Gastroesophageal sphincter (tissue), 4 donors: ENCODE measurements around the gene EFNB2. TPM values are rescaled to one million over a fixed set of nuclear protein-coding genes. Genes with fewer than 3 reads are reported as not detected.

ENCODE experiments used
- ATAC-seq: fragments of 150-250 bp; one replicate; pipeline ENCODE4 v1.9.1; 2016; ENCODE audit warnings: mild to moderate bottlenecking, moderate library complexity
- H3K27ac ChIP-seq, 4 donors: fragments of 200-600 bp; sonication (generic) in 3 of 4; 1 replicate in 3 of 4; 2 replicates in 1 of 4; pipeline ENCODE4 v1.5.1; 2016 to 2019
- H3K27me3 ChIP-seq: fragments of 200-600 bp; sonication (generic); one replicate; pipeline ENCODE4 v1.5.1; 2019
- H3K36me3 ChIP-seq, 2 donors: fragments of 200-600 bp; sonication (generic); one replicate each; pipeline ENCODE4 v1.5.1; 2019; ENCODE audit warnings: control low read depth in 1 of 2
- H3K4me1 ChIP-seq, 3 donors: fragments of 200-600 bp; sonication (generic); 1 replicate in 2 of 3; 2 replicates in 1 of 3; pipeline ENCODE4 v1.5.1; 2016 to 2019; ENCODE audit warnings: control low read depth in 2 of 3
- H3K4me3 ChIP-seq, 2 donors: fragments of 200-600 bp; sonication (generic); one replicate each; pipeline ENCODE4 v1.5.1; 2019; ENCODE audit warnings: mild to moderate bottlenecking in 1 of 2, moderate library complexity in 1 of 2
- H3K9me3 ChIP-seq, 3 donors: fragments of 200-600 bp; sonication (generic); one replicate each; pipeline ENCODE4 v1.5.1; 2017 to 2019; ENCODE audit warnings: control low read depth in 2 of 3
- CTCF ChIP-seq, 4 experiments: fragments of 200-600 bp in 2 of 4; fragments of 450-650 bp in 2 of 4; sonication (generic) in 1 of 4; IDR thresholded peaks; one replicate each; pipeline ENCODE4 v1.5.1; 2017 to 2019; ENCODE audit warnings: antibody characterized with exemption in 4 of 4, mild to moderate bottlenecking in 2 of 4, moderate library complexity in 2 of 4
- EP300 ChIP-seq: sonication (generic); formaldehyde crosslinking; IDR thresholded peaks from one replicate; pipeline ENCODE4 v1.6.1; 2017; ENCODE audit warnings: antibody characterized with exemption, mild to moderate bottlenecking
- POLR2A ChIP-seq, 2 donors: fragments of 450-650 bp; IDR thresholded peaks; one replicate each; pipeline ENCODE4 v1.6.1; 2017; ENCODE audit warnings: antibody characterized with exemption in 2 of 2, mild to moderate bottlenecking in 2 of 2, moderate library complexity in 1 of 2
- POLR2AphosphoS5 ChIP-seq: sonication (generic); formaldehyde crosslinking; IDR thresholded peaks from one replicate; pipeline ENCODE4 v1.6.1; 2017; ENCODE audit warnings: antibody characterized with exemption
- WGBS, 2 donors: methylation state at CpG; one replicate each; pipeline ENCODE4 v1.1.5; 2018; ENCODE audit warnings: low coverage in 1 of 2; 5-methylcytosine and 5-hydroxymethylcytosine counted together
- total RNA-seq, 4 donors: library from RNA; depleted of rRNA; stranded (reverse); fragments of >200 nt; gene quantifications; one replicate each; pipeline ENCODE4 v1.1.0, GENCODE V29; 2016

The EFNB2 gene
- total RNA-seq, 4 donors from 2014 or later: 13.7 to 39.7 (median 20.5) TPM

- TF ChIP-seq POLR2AphosphoS5 (no peak), EP300 (no peak), CTCF (IDR thresholded peaks at IDR 0.05) (no peak)
Measured at GRCh38 chr13:106488686-106489085, 46.8 kb downstream of the EFNB2 start.

GRCh38 chr13:106488076-106488475 lies 47.4 kb downstream of the EFNB2 start:
- Histone ChIP-seq H3K9me3 (no peaks in the 10 kb centered on the region), H3K36me3 (peaks cover 0 to 13% of the 10 kb centered on the region in 2 donors), H3K27me3 (no peaks in the 10 kb centered on the region), H3K4me1 (peaks cover 0 to 72% (median 0%) of the 10 kb centered on the region in 3 donors), H3K4me3 (no peak overlapping the region), H3K27ac (no peak overlapping the region)
- WGBS, 2 donors: 90 to 91% methylated on average over 4 to 5 of the region's 8 CpGs
- TF ChIP-seq EP300 (no peak), POLR2A (IDR thresholded peaks at IDR 0.05) (no peak), POLR2AphosphoS5 (no peak), CTCF (IDR thresholded peaks at IDR 0.05) (no peak)
- no peak for ATAC-seq

More at GRCh38 chr13:106488686-106489085, 46.8 kb downstream of the EFNB2 start:
- no peak for ATAC-seq
- Histone ChIP-seq H3K27ac (no peak overlapping the region), H3K9me3 (no peaks in the 10 kb centered on the region), H3K36me3 (peaks cover 0 to 19% of the 10 kb centered on the region in 2 donors), H3K27me3 (no peaks in the 10 kb centered on the region), H3K4me3 (no peak overlapping the region), H3K4me1 (peaks cover 0 to 71% (median 0%) of the 10 kb centered on the region in 3 donors)
- 91% methylated on average over 2 of the region's 2 CpGs; no CpG with 5 or more reads in 1 of the 2 donors for WGBS, 2 donors

- peaks cover 0 to 4% of the 10 kb centered on the region in 2 donors for H3K36me3 ChIP-seq
- H3K4me1 ChIP-seq: peaks cover 0 to 70% (median 0%) of the 10 kb centered on the region in 3 donors
- H3K27ac ChIP-seq: peak overlapping the region in 2 of 4 donors; percentile 87 to 91
- H3K27me3 ChIP-seq: no peaks in the 10 kb centered on the region
- ATAC-seq: no peak
- 81 to 89% methylated on average over 3 of the region's 6 CpGs for WGBS, 2 donors
- TF ChIP-seq EP300 (no peak), POLR2A (IDR thresholded peaks at IDR 0.05) (no peak), POLR2AphosphoS5 (no peak), CTCF (IDR thresholded peaks at IDR 0.05) (no peak)
- peaks cover 0 to 5% (median 0%) of the 10 kb centered on the region in 3 donors for H3K9me3 ChIP-seq
- H3K4me3 ChIP-seq: no peak overlapping the region
Measured at GRCh38 chr13:106487129-106487528, 48.3 kb downstream of the EFNB2 start.

- Histone ChIP-seq H3K27me3 (no peaks in the 10 kb centered on the region), H3K27ac (peak overlapping the region; percentile 87 to 92 (median 90)), H3K4me3 (no peak overlapping the region), H3K4me1 (peaks cover 0 to 70% (median 0%) of the 10 kb centered on the region in 3 donors), H3K9me3 (peaks cover 0 to 5% (median 0%) of the 10 kb centered on the region in 3 donors), H3K36me3 (no peaks in the 10 kb centered on the region)
- no peak for ATAC-seq
- WGBS, 2 donors: 80% methylated on average over 2 of the region's 2 CpGs
- TF ChIP-seq POLR2AphosphoS5 (no peak), CTCF (IDR thresholded peaks at IDR 0.05) (no peak), EP300 (no peak), POLR2A (IDR thresholded peaks at IDR 0.05) (no peak)
Measured at GRCh38 chr13:106486287-106486686, 49.2 kb downstream of the EFNB2 start.

- ATAC-seq: peak; percentile 84
- Histone ChIP-seq H3K27me3 (no peaks in the 10 kb centered on the region), H3K27ac (peak overlapping the region; percentile 87 to 92 (median 90)), H3K4me3 (peak overlapping the region; percentile 10 to 40), H3K4me1 (peaks cover 0 to 70% (median 0%) of the 10 kb centered on the region in 3 donors), H3K36me3 (no peaks in the 10 kb centered on the region), H3K9me3 (peaks cover 0 to 5% (median 0%) of the 10 kb centered on the region in 3 donors)
- WGBS, 2 donors: 3 to 4% methylated on average over 11 of the region's 12 CpGs
- TF ChIP-seq EP300 (no peak), CTCF (IDR thresholded peaks at IDR 0.05) (peak in 2 of 4 experiments; percentile 31 to 49), POLR2AphosphoS5 (peak; percentile 74)
Measured at GRCh38 chr13:106484537-106485193, 50.8 kb downstream of the EFNB2 start.
